Spleen (tissue), 7 donors: ENCODE results near the gene BRSK2.

ENCODE experiments used
- CTCF ChIP-seq, 11 experiments: fragments of 200-600 bp in 7 of 11; fragments of 450-650 bp in 4 of 11; sonication (generic) in 4 of 11; IDR thresholded peaks in 8 of 11; conservative IDR thresholded peaks in 3 of 11; 1 replicate in 7 of 11; 2 replicates in 4 of 11; pipeline versions ENCODE4 v1.4.0 to v1.8.0; 2016 to 2021; ENCODE audit warnings: antibody characterized with exemption in 11 of 11, inconsistent platforms in 4 of 11, mild to moderate bottlenecking in 1 of 11
- POLR2AphosphoS5 ChIP-seq, 3 donors: sonication (generic); formaldehyde crosslinking; IDR thresholded peaks; one replicate each; pipeline ENCODE4 v1.5.1; 2017; ENCODE audit warnings: antibody characterized with exemption in 3 of 3
- donor health status: DM: no; HTN: no; CAD: no; lungs with moderate emphysema.
- donor health status: DM: no; HTN: no; CAD: no.
- donor health status: DM: no; HTN: no; CAD: no.

- no peak for TF ChIP-seq CTCF (IDR thresholded peaks at IDR 0.05 in 8 of 11, conservative IDR thresholded peaks at IDR 0.05 in 3 of 11)
- no peak for TF ChIP-seq POLR2AphosphoS5 (IDR thresholded peaks at IDR 0.05)
Measured at GRCh38 chr11:1403078-1403620, 13.4 kb downstream of the BRSK2 start.
